Smooth muscle cell (in vitro differentiated cells): Measurements from ENCODE around the gene TBC1D24. TPM values are rescaled to one million over a fixed set of nuclear protein-coding genes. Genes with fewer than 3 reads are reported as not detected.

Experiments used
- DNase-seq: peaks from one replicate; lab custom pipeline; 2025; ENCODE audit not compliant: unreplicated experiment; lab: John Stamatoyannopoulos, UW
- H2AFZ ChIP-seq: fragments of 200-600 bp; sonication (generic); 2 replicates; pipeline ENCODE4 v1.6.0; 2016; ENCODE audit warnings: antibody characterized with exemption, low read depth, mild to moderate bottlenecking
- H3F3A ChIP-seq: fragments of 200-600 bp; sonication (generic); 2 replicates; pipeline ENCODE4 v1.6.0; 2017; ENCODE audit warnings: antibody characterized with exemption, low read depth
- H3K27ac ChIP-seq: fragments of 200-600 bp; sonication (generic); 2 replicates; pipeline ENCODE4 v1.5.1; 2016; ENCODE audit warnings: low read depth, mild to moderate bottlenecking
- H3K27me3 ChIP-seq: fragments of 200-600 bp; sonication (generic); 2 replicates; pipeline ENCODE4 v1.6.1; 2016; ENCODE audit warnings: low read depth, mild to moderate bottlenecking
- H3K36me3 ChIP-seq: fragments of 200-600 bp; sonication (generic); 2 replicates; pipeline ENCODE4 v1.5.1; 2016; ENCODE audit warnings: low read depth
- H3K4me1 ChIP-seq: fragments of 200-600 bp; sonication (generic); 2 replicates; pipeline ENCODE4 v1.5.1; 2016; ENCODE audit warnings: low read depth
- H3K4me2 ChIP-seq: fragments of 200-600 bp; sonication (generic); 2 replicates; pipeline ENCODE4 v1.6.0; 2016; ENCODE audit warnings: mild to moderate bottlenecking
- H3K4me3 ChIP-seq: fragments of 200-600 bp; sonication (generic); 2 replicates; pipeline ENCODE4 v1.5.1; 2016; ENCODE audit warnings: mild to moderate bottlenecking
- H3K79me2 ChIP-seq: fragments of 200-600 bp; sonication (generic); 2 replicates; pipeline ENCODE4 v1.6.0; 2016; ENCODE audit warnings: low read depth, mild to moderate bottlenecking
- H3K9ac ChIP-seq: fragments of 200-600 bp; sonication (generic); 2 replicates; pipeline ENCODE4 v1.6.0; 2016; ENCODE audit warnings: low read depth
- H3K9me3 ChIP-seq: fragments of 200-600 bp; sonication (generic); replicated peaks from 2 replicates; pipeline ENCODE4 v1.5.1; 2016; ENCODE audit warnings: low read depth
- H4K20me1 ChIP-seq: fragments of 200-600 bp; sonication (generic); 2 replicates; pipeline ENCODE4 v1.6.0; 2016; ENCODE audit warnings: low read depth
- WGBS: methylation state at CpG from one replicate; pipeline ENCODE4 v1.1.7; 2016; ENCODE audit warnings: low lambda C conversion rate; 5-methylcytosine and 5-hydroxymethylcytosine counted together
- polyA plus RNA-seq: library from polyadenylated mRNA; unstranded; fragments of >200 nt; fragmentation: Nextera tagmentation; extraction: Ambion mirVana; gene quantifications from 2 replicates; pipeline ENCODE4 v1.2.1, GENCODE V29; 2016
- total RNA-seq: library from RNA; depleted of rRNA; stranded (reverse); fragments of >200 nt; gene quantifications from 2 replicates; pipeline ENCODE4 v1.2.3, GENCODE V29; 2014
- TF ChIP-seq, protein P1 (sequence below): fragments of 200-600 bp; sonication (generic); IDR thresholded peaks from 2 replicates; pipeline ENCODE4 v1.5.1; 2017; ENCODE audit warnings: borderline replicate concordance, mild to moderate bottlenecking, antibody characterized with exemption; ENCODE audit not compliant: insufficient read depth, poor library complexity, severe bottlenecking

The TBC1D24 gene
- total and polyA plus RNA-seq, 2 experiments from 2014 or later, result 5.5 to 9.2 TPM

DNA sequence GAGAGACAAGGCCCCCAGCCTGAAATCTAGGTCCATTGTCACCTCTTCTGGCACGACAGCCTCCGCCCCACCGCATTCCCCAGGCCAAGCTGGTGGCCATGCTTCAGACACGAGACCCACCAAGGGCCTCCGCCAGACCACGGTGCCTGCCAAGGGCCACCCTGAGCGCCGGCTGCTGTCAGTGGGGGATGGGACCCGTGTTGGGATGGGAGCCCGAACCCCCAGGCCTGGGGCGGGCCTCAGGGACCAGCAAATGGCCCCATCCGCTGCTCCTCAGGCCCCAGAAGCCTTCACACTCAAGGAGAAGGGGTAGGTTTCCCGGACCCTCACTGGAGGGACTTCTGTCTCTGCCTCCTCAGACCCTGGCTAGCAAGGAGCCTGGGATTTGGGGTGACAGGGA lies 14.0 kb upstream of the TBC1D24 start:
- TF ChIP-seq, protein P1, sequence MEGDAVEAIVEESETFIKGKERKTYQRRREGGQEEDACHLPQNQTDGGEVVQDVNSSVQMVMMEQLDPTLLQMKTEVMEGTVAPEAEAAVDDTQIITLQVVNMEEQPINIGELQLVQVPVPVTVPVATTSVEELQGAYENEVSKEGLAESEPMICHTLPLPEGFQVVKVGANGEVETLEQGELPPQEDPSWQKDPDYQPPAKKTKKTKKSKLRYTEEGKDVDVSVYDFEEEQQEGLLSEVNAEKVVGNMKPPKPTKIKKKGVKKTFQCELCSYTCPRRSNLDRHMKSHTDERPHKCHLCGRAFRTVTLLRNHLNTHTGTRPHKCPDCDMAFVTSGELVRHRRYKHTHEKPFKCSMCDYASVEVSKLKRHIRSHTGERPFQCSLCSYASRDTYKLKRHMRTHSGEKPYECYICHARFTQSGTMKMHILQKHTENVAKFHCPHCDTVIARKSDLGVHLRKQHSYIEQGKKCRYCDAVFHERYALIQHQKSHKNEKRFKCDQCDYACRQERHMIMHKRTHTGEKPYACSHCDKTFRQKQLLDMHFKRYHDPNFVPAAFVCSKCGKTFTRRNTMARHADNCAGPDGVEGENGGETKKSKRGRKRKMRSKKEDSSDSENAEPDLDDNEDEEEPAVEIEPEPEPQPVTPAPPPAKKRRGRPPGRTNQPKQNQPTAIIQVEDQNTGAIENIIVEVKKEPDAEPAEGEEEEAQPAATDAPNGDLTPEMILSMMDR, result no peak
- Histone ChIP-seq H2AFZ (no peak overlapping the region), H3K4me1 (peaks cover 7% of the 10 kb centered on the region), H4K20me1 (no peaks in the 10 kb centered on the region), H3K79me2 (no peaks in the 10 kb centered on the region), H3K4me3 (no peak overlapping the region), H3K27ac (no peak overlapping the region), H3K27me3 (no peaks in the 10 kb centered on the region), H3K9me3 (no peaks in the 10 kb centered on the region), H3K9ac (no peak overlapping the region), H3K4me2 (peak overlapping the region; percentile 84), H3F3A (no peaks in the 10 kb centered on the region), H3K36me3 (no peaks in the 10 kb centered on the region)
- 90% methylated on average over 13 of the region's 13 CpGs for WGBS
- no peak for DNase-seq

DNA sequence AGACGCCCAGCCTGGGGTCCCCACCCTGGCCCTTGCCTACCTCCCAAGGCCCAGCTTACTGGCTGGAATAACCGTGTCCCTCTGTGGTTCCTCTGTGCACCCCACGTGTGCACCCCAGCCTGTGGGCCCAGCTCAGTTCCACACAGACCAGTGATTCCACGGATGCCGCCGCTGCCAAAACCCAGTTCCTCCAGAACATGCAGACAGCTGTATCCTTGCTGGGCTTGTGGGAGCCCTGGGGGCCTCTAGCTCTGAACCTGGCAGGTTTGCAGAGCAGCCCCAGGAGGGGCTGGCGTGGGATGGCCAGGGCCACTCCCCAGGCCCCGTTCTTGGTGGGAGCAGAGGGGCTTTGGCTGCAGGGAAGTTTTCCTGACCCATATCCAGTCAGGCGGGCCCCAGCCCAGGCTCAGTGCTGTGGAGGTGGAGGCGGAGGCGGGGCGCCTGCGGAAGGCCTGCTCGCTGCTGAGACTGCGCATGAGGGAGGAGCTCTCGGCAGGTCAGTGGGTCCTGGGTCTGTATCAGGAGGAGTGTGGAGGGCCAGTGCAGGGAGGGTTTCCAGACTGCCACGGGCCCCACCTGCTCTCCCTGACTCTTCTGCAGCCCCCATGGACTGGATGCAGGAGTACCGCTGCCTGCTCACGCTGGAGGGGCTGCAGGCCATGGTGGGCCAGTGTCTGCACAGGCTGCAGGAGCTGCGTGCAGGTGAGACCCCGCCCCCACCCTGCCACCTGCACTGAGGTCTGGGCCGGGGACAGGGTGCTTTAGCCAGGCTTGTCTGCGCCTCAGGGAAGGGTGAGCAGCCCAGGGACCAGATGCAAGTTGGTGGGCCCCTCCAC lies 12.7 kb upstream of the TBC1D24 start:
- no peak overlapping the region for H3K27ac ChIP-seq
- H3K79me2 ChIP-seq, result no peaks in the 10 kb centered on the region
- peaks cover 7% of the 10 kb centered on the region for H3K4me1 ChIP-seq
- H3K4me3 ChIP-seq, result no peak overlapping the region
- no peak for DNase-seq
- TF ChIP-seq, protein P1, result no peak
- no peaks in the 10 kb centered on the region for H3K27me3 ChIP-seq
- H3K9me3 ChIP-seq, result no peaks in the 10 kb centered on the region
- no peaks in the 10 kb centered on the region for H4K20me1 ChIP-seq
- H3K4me2 ChIP-seq, result no peak overlapping the region
- no peak overlapping the region for H2AFZ ChIP-seq
- H3K36me3 ChIP-seq, result no peaks in the 10 kb centered on the region
- H3F3A ChIP-seq, result no peaks in the 10 kb centered on the region
- WGBS, result 97% methylated on average over 22 of the region's 23 CpGs
- H3K9ac ChIP-seq, result no peak overlapping the region

DNA sequence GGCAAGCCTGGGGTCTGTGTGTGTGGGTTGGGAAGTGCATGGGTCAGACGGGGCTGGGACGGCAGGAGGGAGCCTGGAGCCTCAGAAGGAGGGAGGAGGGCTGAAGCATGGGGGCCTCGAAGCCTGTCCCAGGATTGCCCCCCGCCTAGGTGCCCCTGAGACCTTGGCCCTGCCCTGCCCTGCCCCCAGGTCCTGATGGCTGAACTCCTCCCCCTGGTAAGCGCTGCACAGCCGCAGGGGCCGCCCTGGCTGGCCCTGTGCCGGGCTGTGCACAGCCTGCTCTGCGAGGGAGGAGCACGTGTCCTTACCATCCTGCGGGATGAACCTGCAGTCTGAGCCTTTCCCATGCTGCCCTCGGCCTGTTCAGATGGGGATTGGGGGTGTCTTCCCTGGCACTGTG lies 10.6 kb upstream of the TBC1D24 start:
- no peak overlapping the region for H3K4me2 ChIP-seq
- H4K20me1 ChIP-seq, result no peaks in the 10 kb centered on the region
- DNase-seq, result no peak
- no peaks in the 10 kb centered on the region for H3K27me3 ChIP-seq
- peaks cover 20% of the 10 kb centered on the region for H3K4me1 ChIP-seq
- WGBS, result 91% methylated on average over 10 of the region's 12 CpGs
- H3K4me3 ChIP-seq, result no peak overlapping the region
- TF ChIP-seq, protein P1, result no peak
- H2AFZ ChIP-seq, result no peak overlapping the region
- no peaks in the 10 kb centered on the region for H3K9me3 ChIP-seq
- H3K36me3 ChIP-seq, result no peaks in the 10 kb centered on the region
- no peak overlapping the region for H3K27ac ChIP-seq
- H3F3A ChIP-seq, result no peaks in the 10 kb centered on the region
- no peaks in the 10 kb centered on the region for H3K79me2 ChIP-seq
- no peak overlapping the region for H3K9ac ChIP-seq
